GM12878 (cell line): ENCODE results near the gene FSIP1. TPM values are rescaled to one million over a fixed set of nuclear protein-coding genes. Genes with fewer than 3 reads are reported as not detected.

Experiments
- BRCA1 ChIP-seq: IDR thresholded peaks from 2 replicates; pipeline ENCODE4 v1.6.1; 2011; ENCODE audit warnings: low read depth, low read length, improper control_type of control experiment
- CBFB ChIP-seq: IDR thresholded peaks from 2 replicates; pipeline ENCODE4 v1.6.1; 2016; ENCODE audit warnings: antibody characterized with exemption, low read depth
- CREB1 ChIP-seq: IDR thresholded peaks from 2 replicates; pipeline ENCODE4 v1.6.1; 2012; ENCODE audit warnings: low read depth, mild to moderate bottlenecking, inconsistent platforms
- ELK1 ChIP-seq: IDR thresholded peaks from 2 replicates; pipeline ENCODE4 v1.6.1; 2012; ENCODE audit warnings: low read depth, low read length, improper control_type of control experiment
- HDAC2 ChIP-seq: fragments of 200-600 bp; sonication (generic); IDR thresholded peaks from 2 replicates; pipeline ENCODE4 v1.6.1; 2017
- MTA2 ChIP-seq: fragments of 450-650 bp; IDR thresholded peaks from 2 replicates; pipeline ENCODE4 v1.6.1; 2016; ENCODE audit warnings: low read depth, mild to moderate bottlenecking, moderate library complexity
- NR2C2 ChIP-seq: IDR thresholded peaks from 2 replicates; pipeline ENCODE4 v1.6.1; 2011; ENCODE audit warnings: borderline replicate concordance, low read depth; ENCODE audit not compliant: control insufficient read depth, insufficient read length
- RELA ChIP-seq: fragments of 450-650 bp; IDR thresholded peaks from 2 replicates; pipeline ENCODE4 v1.8.0; 2014; ENCODE audit warnings: borderline replicate concordance; ENCODE audit not compliant: partially characterized antibody
- SRF ChIP-seq, 2 experiments: IDR thresholded peaks; 2 replicates each; pipeline ENCODE4 v1.6.1; 2011; ENCODE audit warnings: low read depth in 2 of 2, low read length in 2 of 2, mild to moderate bottlenecking in 1 of 2, moderate library complexity in 1 of 2
- polyA plus RNA-seq, 11 experiments: library from polyadenylated mRNA; depleted of rRNA in 4 of 11; unstranded in 6 of 11; stranded (reverse) in 5 of 11; fragments of >200 nt; fragmentation: Nextera tagmentation in 4 of 11; fragmentation: Illumina TruSeq in 1 of 11; extraction: Ambion mirVana in 4 of 11; extraction: Trizol in 1 of 11; gene quantifications; 1 replicate in 1 of 11; 2 replicates in 10 of 11; pipeline versions ENCODE4 v1.2.1 to v1.2.3, GENCODE V29; 2011 to 2016; ENCODE audit warnings: inconsistent platforms in 2 of 11, missing spikeins in 2 of 11, low read depth in 1 of 11
- total RNA-seq, 4 experiments: library from RNA; depleted of rRNA in 3 of 4; stranded (reverse); fragments of >200 nt in 3 of 4; fragmentation: Illumina TruSeq in 1 of 4; extraction: Trizol in 1 of 4; gene quantifications; 2 replicates each; pipeline versions ENCODE4 v1.2.1 to v1.2.3, GENCODE V29; 2013 to 2021
- TF ChIP-seq, protein P1 (sequence below): IDR thresholded peaks from 2 replicates; pipeline ENCODE4 v1.6.1; 2012; ENCODE audit warnings: improper control_type of control experiment, low read depth, low read length; ENCODE audit not compliant: insufficient replicate concordance

Gene FSIP1
- total and polyA plus RNA-seq, 10 of the 15 experiments (the other 5 are each of a cell fraction or from before 2014, with no cell fraction given) = 0.15 to 0.67 (median 0.35) TPM

- TF ChIP-seq, protein P1, sequence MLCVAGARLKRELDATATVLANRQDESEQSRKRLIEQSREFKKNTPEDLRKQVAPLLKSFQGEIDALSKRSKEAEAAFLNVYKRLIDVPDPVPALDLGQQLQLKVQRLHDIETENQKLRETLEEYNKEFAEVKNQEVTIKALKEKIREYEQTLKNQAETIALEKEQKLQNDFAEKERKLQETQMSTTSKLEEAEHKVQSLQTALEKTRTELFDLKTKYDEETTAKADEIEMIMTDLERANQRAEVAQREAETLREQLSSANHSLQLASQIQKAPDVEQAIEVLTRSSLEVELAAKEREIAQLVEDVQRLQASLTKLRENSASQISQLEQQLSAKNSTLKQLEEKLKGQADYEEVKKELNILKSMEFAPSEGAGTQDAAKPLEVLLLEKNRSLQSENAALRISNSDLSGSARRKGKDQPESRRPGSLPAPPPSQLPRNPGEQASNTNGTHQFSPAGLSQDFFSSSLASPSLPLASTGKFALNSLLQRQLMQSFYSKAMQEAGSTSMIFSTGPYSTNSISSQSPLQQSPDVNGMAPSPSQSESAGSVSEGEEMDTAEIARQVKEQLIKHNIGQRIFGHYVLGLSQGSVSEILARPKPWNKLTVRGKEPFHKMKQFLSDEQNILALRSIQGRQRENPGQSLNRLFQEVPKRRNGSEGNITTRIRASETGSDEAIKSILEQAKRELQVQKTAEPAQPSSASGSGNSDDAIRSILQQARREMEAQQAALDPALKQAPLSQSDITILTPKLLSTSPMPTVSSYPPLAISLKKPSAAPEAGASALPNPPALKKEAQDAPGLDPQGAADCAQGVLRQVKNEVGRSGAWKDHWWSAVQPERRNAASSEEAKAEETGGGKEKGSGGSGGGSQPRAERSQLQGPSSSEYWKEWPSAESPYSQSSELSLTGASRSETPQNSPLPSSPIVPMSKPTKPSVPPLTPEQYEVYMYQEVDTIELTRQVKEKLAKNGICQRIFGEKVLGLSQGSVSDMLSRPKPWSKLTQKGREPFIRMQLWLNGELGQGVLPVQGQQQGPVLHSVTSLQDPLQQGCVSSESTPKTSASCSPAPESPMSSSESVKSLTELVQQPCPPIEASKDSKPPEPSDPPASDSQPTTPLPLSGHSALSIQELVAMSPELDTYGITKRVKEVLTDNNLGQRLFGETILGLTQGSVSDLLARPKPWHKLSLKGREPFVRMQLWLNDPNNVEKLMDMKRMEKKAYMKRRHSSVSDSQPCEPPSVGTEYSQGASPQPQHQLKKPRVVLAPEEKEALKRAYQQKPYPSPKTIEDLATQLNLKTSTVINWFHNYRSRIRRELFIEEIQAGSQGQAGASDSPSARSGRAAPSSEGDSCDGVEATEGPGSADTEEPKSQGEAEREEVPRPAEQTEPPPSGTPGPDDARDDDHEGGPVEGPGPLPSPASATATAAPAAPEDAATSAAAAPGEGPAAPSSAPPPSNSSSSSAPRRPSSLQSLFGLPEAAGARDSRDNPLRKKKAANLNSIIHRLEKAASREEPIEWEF = no peak
- no peak for TF ChIP-seq SRF (IDR thresholded peaks at IDR 0.05; ENCODE audit: low read depth in 2 of 2, low read length in 2 of 2)
- no peak for TF ChIP-seq BRCA1
- no peak for TF ChIP-seq CREB1
- no peak for TF ChIP-seq MTA2
- TF ChIP-seq ELK1 = no peak
- no peak for TF ChIP-seq NR2C2
- TF ChIP-seq RELA = no peak
- no peak for TF ChIP-seq HDAC2
- no peak for TF ChIP-seq CBFB
Measured at GRCh38 chr15:39556461-39556860, 226.2 kb downstream of the FSIP1 start (continued).
